Ovary (tissue), 3 donors: Measurements from ENCODE around the gene CIAPIN1.
"Not testable (repeated sequence)": the region's sequence is repeated elsewhere in the genome, so short reads cannot be mapped to it uniquely, and the experiment has no call there.

Source experiments
- EP300 ChIP-seq: sonication (generic); formaldehyde crosslinking; IDR thresholded peaks from one replicate; pipeline ENCODE4 v1.6.1; 2017; ENCODE audit warnings: antibody characterized with exemption
- POLR2A ChIP-seq: fragments of 450-650 bp; IDR thresholded peaks from one replicate; pipeline ENCODE4 v1.6.1; 2017; ENCODE audit warnings: antibody characterized with exemption, mild to moderate bottlenecking, moderate library complexity
- TF ChIP-seq, protein P1 (sequence below), 3 donors: fragments of 450-650 bp in 2 of 3; fragments of 200-600 bp in 1 of 3; IDR thresholded peaks; one replicate each; pipeline versions ENCODE4 v1.5.1 to v1.8.0; 2016 to 2022; ENCODE audit warnings: antibody characterized with exemption in 3 of 3, mild to moderate bottlenecking in 1 of 3
- donor health status: DM: no; HTN: no; CAD: no.

DNA sequence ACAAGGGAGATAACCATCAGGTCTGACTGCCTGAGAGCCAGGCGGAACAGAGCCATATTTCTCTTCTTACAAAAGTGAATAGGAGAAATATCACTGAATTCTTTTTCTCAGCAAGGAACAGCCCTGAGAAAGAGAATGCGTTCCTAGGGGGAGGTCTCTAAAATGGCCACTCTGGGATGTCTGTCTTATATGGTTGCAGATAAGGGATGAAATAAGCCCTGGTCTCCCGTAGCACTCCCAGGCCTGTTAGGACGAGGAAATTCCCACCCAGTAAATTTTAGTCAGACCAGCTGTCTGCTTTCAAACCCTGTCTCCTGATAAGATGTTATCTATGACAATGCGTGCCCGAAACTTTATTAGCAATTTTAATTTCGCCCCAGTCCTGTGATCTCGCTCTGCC lies 7.2 kb downstream of the CIAPIN1 start:
- TF ChIP-seq, protein P1, sequence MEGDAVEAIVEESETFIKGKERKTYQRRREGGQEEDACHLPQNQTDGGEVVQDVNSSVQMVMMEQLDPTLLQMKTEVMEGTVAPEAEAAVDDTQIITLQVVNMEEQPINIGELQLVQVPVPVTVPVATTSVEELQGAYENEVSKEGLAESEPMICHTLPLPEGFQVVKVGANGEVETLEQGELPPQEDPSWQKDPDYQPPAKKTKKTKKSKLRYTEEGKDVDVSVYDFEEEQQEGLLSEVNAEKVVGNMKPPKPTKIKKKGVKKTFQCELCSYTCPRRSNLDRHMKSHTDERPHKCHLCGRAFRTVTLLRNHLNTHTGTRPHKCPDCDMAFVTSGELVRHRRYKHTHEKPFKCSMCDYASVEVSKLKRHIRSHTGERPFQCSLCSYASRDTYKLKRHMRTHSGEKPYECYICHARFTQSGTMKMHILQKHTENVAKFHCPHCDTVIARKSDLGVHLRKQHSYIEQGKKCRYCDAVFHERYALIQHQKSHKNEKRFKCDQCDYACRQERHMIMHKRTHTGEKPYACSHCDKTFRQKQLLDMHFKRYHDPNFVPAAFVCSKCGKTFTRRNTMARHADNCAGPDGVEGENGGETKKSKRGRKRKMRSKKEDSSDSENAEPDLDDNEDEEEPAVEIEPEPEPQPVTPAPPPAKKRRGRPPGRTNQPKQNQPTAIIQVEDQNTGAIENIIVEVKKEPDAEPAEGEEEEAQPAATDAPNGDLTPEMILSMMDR (IDR thresholded peaks at IDR 0.05): not testable (repeated sequence)
- TF ChIP-seq EP300, POLR2A: not testable (repeated sequence)
